ENCODE results near the gene OTUD4. TPM values are rescaled to one million over a fixed set of nuclear protein-coding genes. Genes with fewer than 3 reads are reported as not detected.
A peak's percentile ranks its signal among the peaks of the same experiment; 100 is the strongest.

OTUD4 gene
- total and polyA plus RNA-seq, 9 of the 15 experiments (the other 6 are each of a cell fraction or from before 2014, with no cell fraction given): 4.2 to 29.0 (median 24.8) TPM

GRCh38 chr4:145177511-145177905 is 2.9 kb downstream of the OTUD4 start:
- peak in 1 of 4 experiments; percentile 48 for DNase-seq (ENCODE audit: extremely low read depth in 1 of 4, low spot score in 3 of 4)
- 0% methylated on average over 4 of the region's 4 CpGs for WGBS (ENCODE audit: insufficient coverage, low coverage, missing lambda C conversion rate)
- BruUV-seq (replicated peaks): no TSS peak
- Histone ChIP-seq H3K9me1 (ENCODE audit: control insufficient read depth, insufficient read depth, low read length) (no peaks in the 10 kb centered on the region), H3K4me2 (ENCODE audit: insufficient read depth, low read length) (peak overlapping the region; percentile 93), H3K79me2 (ENCODE audit: control insufficient read depth, insufficient read depth, low read length) (peaks cover 79% of the 10 kb centered on the region), H3K4me3 (peak overlapping the region; percentile 75), H3K9me3 (replicated peaks; ENCODE audit: control insufficient read depth, insufficient read depth, low read depth, low read length) (no peaks in the 10 kb centered on the region; the same call in 1 of the 2 replicates), H3K27ac (ENCODE audit: extremely low read depth, low read depth, low read length) (peak overlapping the region; percentile 97), H3K27me3 (ENCODE audit: control insufficient read depth in 2 of 2, insufficient read depth in 2 of 2, low read length in 2 of 2) (no peaks in the 10 kb centered on the region), H3K9ac (ENCODE audit: insufficient read depth in 1 of 2, low read depth in 2 of 2, low read length in 2 of 2) (peak overlapping the region; percentile 79 to 98; a peak in 3 of 4 replicates), H2AFZ (ENCODE audit: low read depth, low read length) (no peak overlapping the region), H3K4me1 (replicated peaks in 1 of 2; ENCODE audit: control insufficient read depth in 2 of 2, insufficient read depth in 2 of 2, low read length in 2 of 2) (peaks cover 12 to 15% of the 10 kb centered on the region in 2 experiments; a peak in 4 of 5 replicates), H3K36me3 (ENCODE audit: control insufficient read depth, insufficient read depth, low read length) (peaks cover 36% of the 10 kb centered on the region), H4K20me1 (replicated peaks; ENCODE audit: control insufficient read depth, insufficient read depth, low read length) (peaks cover 7% of the 10 kb centered on the region; the same call in 1 of the 2 replicates)
- no peak for ATAC-seq
- ChIA-PET CTCF (ENCODE audit: low intra/inter-chr PET ratio) (no interaction called here), POLR2A (interaction anchor here (0.7 to 1.9 kb wide), 7 partner anchors 9 to 80 kb away, joined by 3 to 9 read pairs (median 4); partner anchors contain the start of genes ABCE1 and ANAPC10)
- FAIRE-seq: no peak
- in situ Hi-C loops (cut with MboI): no loop called here
- TF ChIP-seq DPF2 (IDR thresholded peaks at IDR 0.05): no peak
- peak; percentile 38; the same call in 1 of the 2 replicates for TF ChIP-seq MEF2A (IDR thresholded peaks at IDR 0.05; ENCODE audit: control insufficient read depth, low read depth, low read length)
- no peak for TF ChIP-seq ZNF280A (IDR thresholded peaks at IDR 0.05; ENCODE audit: low read depth, partially characterized antibody)
- TF ChIP-seq ELF1 (tag; IDR thresholded peaks at IDR 0.05): 0 out of 2 replicates have a peak, but pooled peaks have one; percentile 10
- TF ChIP-seq, protein P1, sequence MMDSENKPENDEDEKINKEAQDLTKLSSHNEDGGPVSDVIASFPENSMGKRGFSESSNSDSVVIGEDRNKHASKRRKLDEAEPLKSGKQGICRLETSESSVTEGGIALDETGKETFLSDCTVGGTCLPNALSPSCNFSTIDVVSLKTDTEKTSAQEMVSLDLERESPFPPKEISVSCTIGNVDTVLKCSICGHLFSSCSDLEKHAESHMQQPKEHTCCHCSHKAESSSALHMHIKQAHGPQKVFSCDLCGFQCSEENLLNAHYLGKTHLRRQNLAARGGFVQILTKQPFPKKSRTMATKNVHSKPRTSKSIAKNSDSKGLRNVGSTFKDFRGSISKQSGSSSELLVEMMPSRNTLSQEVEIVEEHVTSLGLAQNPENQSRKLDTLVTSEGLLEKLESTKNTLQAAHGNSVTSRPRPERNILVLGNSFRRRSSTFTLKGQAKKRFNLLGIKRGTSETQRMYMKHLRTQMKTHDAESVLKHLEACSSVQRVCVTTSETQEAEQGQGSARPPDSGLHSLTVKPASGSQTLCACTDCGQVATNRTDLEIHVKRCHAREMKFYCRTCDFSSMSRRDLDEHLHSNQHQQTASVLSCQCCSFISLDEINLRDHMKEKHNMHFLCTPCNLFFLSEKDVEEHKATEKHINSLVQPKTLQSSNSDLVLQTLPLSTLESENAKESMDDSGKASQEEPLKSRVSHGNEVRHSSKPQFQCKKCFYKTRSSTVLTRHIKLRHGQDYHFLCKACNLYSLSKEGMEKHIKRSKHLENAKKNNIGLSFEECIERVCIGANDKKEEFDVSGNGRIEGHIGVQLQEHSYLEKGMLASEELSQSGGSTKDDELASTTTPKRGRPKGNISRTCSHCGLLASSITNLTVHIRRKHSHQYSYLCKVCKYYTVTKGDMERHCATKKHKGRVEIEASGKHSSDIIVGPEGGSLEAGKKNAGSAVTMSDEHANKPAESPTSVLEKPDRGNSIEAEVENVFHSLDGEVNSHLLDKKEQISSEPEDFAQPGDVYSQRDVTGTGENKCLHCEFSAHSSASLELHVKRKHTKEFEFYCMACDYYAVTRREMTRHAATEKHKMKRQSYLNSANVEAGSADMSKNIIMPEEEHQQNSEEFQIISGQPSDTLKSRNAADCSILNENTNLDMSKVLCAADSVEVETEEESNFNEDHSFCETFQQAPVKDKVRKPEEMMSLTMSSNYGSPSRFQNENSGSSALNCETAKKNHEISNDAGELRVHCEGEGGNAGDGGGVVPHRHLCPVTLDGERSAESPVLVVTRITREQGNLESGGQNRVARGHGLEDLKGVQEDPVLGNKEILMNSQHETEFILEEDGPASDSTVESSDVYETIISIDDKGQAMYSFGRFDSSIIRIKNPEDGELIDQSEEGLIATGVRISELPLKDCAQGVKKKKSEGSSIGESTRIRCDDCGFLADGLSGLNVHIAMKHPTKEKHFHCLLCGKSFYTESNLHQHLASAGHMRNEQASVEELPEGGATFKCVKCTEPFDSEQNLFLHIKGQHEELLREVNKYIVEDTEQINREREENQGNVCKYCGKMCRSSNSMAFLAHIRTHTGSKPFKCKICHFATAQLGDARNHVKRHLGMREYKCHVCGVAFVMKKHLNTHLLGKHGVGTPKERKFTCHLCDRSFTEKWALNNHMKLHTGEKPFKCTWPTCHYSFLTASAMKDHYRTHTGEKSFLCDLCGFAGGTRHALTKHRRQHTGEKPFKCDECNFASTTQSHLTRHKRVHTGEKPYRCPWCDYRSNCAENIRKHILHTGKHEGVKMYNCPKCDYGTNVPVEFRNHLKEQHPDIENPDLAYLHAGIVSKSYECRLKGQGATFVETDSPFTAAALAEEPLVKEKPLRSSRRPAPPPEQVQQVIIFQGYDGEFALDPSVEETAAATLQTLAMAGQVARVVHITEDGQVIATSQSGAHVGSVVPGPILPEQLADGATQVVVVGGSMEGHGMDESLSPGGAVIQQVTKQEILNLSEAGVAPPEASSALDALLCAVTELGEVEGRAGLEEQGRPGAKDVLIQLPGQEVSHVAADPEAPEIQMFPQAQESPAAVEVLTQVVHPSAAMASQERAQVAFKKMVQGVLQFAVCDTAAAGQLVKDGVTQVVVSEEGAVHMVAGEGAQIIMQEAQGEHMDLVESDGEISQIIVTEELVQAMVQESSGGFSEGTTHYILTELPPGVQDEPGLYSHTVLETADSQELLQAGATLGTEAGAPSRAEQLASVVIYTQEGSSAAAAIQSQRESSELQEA (IDR thresholded peaks at IDR 0.05; ENCODE audit: low read depth): no peak
- peak; percentile 64; the same call in 1 of the 2 replicates for TF ChIP-seq MEF2D (tag; conservative IDR thresholded peaks at IDR 0.05; ENCODE audit: low read depth)
- intact Hi-C loops (cut with micrococcal nuclease): no loop called here

Measured in K562 (cell line).